HG03025 (cell line): Measurements from ENCODE around the gene NAA16.
"Not testable (repeated sequence)": the region's sequence is repeated elsewhere in the genome, so short reads cannot be mapped to it uniquely, and the experiment has no call there.

Experiments used
- ATAC-seq: cut with Tn5 transposase; IDR thresholded peaks from one replicate; pipeline ENCODE4 v1.9.1; 2021; ENCODE audit warnings: mild to moderate bottlenecking, moderate library complexity; ENCODE audit not compliant: unreplicated experiment, low FRiP score

Gene NAA16

DNA sequence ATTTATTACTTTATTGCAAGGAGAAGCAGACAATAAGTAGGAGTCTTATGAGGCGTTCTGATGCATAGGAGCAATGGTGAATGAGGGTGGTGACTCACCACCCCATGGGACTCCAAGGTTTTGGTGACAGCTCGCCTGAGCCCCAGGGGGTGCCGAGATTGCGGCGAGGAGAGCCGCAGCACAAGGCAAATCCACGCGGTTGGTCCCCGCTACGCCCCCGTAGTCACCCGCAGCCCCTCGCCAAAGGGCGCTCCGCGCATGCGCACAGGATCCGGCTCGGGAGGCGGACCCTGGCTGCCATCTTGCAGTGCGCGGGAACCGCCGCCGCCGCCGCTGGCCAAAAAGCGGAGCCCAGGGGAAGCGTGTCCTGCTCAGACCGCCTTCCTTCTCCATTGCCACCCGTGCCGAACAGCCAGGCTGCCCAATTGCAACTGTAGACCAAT is at the start of gene NAA16:
Gene NAA16, plus strand, starts transcription at position 305 of the 443 bp plus-strand sequence. CDS start 262 bp downstream, outside the sequence.
- peak; percentile 68 for ATAC-seq

GRCh38 chr13:41263261-41263971 is 47.7 kb upstream of the NAA16 start, which contains the start of gene MTRF1:
Gene MTRF1, minus strand, starts transcription at chr13:41263576. Its CDS starts 2,669 bp downstream, at chr13:41260907.
- peak; percentile 95 for ATAC-seq

GRCh38 chr13:41267106-41267505 is 44.0 kb upstream of the NAA16 start:
- ATAC-seq = no peak

DNA sequence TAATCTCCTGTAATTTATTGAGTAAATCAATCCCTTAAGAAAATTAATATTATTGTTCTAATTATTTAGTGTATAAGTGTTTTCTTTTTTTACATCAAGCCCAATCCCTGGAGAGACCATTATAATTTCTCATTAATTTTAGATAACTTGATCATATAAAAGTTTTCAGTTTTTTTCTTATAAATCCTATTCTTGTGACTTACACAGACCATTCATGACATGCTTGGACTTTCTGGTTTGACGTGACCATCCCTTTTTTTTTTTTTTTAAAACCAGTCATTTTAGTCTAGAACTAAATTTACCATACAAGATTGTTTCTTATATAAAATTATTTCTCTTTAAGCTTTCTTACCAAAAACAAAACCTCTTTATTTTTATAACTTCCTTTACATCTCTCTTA is 42.3 kb upstream of the NAA16 start:
- ATAC-seq = no peak

- ATAC-seq = no peak
Measured at GRCh38 chr13:41271456-41272285, 39.4 kb upstream of the NAA16 start.

DNA sequence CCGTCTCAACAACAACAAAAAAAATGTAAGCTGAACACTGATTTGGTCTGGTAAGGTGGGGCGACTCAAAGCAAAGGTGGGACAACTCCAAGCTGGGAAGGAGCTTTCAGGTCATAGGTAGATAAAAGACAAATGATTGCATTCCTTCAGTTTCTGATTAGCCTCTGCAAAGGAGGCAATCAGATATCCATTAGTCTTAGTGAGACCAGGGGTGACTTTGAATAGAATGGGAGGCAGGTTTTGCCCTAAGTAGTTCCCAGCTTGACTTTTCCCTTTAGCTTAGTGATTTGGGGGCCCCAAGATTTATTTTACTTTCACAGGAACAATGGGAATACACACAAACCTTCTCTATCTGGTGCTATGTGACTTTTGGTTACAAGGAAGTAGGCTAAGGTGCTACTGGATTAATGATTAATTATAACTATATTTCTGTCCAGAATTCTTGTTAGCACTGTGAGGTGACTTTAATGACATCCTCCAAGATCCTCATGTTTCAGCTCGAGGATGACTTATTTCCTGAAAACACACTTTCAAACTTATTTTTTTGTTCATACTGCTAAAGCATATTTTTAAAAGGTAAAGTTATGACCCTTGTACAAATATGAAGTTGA is 37.1 kb upstream of the NAA16 start:
- no peak for ATAC-seq

DNA sequence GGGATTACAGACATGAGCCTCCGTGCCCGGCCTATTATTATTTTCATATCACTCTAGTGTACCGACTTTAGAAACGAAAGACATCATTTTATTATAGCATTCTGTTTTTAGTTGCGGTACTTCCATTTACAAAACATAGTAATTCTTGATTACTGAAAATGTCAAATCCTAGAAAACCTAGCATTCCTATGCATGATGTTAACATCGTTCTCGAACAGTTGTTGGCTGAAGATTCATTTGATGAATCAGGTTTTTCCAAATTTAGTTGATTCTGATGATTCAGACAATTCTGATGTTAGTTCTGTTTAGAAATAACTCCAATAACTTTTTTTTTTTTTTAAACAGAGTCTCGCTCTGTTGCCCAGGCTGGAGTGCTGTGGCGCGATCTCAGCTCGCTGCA is 36.2 kb upstream of the NAA16 start:
- no peak for ATAC-seq

GRCh38 chr13:41276824-41277223 is 34.2 kb upstream of the NAA16 start:
- ATAC-seq = no peak

GRCh38 chr13:41279156-41279555 is 31.9 kb upstream of the NAA16 start:
- not testable (repeated sequence) for ATAC-seq

DNA sequence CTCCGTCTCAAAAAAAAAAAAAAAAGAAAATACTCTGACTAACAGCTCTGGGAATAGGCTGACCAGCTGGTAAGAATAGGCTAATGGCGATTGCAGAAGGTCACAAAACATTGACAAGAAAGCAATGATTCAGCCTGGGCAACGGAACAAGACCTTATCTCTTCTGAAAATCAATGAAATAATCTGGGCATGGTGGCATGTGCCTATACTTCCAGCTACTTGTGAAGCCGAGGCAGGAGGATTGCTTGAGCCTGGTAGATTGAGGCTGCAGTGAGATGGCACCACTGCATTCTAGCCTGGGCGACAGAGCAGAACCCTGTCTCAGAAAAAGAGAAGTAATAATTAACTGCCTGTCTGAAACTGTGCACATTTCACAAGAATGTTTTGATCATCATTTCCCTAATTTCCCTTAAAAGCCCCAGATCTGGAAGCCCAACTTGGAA is 28.9 kb upstream of the NAA16 start:
- no peak for ATAC-seq

DNA sequence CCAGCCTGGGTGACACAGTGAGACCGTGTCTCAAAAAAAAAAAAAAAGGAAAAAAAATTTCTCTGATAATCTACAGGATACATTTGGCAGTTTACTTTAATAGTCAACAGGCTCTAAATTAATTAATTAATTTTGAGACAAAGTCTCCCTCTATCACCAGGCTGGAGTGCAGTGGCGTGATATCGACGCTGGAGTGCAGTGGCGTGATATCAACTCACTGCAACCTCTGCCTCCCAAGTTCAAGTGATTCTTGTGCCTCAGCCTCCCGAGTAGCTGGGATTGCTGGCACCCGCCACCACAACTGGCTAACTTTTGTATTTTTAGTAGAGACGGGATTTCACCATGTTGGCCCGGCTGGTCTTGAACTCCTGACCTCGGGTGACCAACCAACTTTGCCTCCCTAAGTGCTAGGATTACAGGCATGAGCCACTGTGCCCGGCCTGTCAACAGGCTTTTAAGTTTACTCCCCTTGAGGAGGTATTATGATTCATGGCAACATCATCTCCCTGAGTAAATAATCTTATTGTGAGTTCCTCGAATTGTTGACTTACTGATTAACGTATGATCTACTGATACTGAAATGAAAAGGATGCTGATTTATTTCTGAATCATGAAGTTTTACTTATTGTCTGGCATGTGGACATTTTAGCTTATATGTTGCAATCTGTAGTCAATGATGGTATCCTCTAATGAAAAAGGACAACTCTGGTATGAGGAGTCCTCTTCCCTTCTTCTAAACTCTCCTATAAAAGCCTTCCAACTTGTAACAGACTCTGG is 26.4 kb upstream of the NAA16 start:
- ATAC-seq = no peak

- no peak for ATAC-seq
Measured at GRCh38 chr13:41286370-41286769, 24.7 kb upstream of the NAA16 start.

DNA sequence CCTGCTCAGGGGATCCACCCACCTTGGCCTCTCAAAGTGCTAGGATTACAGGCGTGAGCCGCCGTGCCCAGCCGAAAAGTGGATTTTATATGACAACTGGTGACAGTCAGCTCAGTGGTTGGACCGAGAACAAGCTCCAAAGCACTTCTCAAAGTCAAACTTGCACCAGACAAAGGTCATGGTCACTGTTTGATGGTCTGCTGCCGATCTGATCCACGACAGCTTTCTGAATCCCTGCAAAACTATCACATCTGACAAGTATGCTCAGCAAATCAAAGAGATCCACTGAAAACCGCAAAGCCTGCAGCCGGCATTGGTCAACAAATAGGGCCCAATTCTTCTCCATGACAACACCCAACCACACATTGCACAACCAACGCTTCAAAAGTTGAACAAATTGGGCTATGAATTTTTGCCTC is 21.6 kb upstream of the NAA16 start:
- ATAC-seq = no peak

DNA sequence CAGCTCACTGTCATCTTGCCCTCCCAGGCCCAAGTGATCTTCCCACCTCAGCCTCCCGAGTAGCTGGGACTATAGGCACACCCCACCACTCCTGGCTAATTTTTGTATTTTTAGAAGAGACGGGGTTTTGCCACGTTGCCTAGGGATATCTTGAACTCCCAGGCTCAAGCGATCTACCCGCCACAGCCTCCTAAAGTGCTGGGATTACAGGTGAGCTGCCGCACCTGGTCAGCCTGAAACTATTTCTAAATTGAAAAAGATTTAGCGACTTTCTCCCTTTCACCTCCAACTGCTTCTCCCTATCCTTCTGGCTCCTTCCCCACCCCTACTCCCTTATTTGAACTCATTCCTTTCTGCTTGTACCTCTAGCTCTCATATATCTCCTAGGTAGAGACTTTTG is 19.8 kb upstream of the NAA16 start:
- ATAC-seq = no peak

GRCh38 chr13:41293272-41293671 is 17.8 kb upstream of the NAA16 start:
- no peak for ATAC-seq

- no peak for ATAC-seq
Measured at GRCh38 chr13:41294914-41295313, 16.2 kb upstream of the NAA16 start.

DNA sequence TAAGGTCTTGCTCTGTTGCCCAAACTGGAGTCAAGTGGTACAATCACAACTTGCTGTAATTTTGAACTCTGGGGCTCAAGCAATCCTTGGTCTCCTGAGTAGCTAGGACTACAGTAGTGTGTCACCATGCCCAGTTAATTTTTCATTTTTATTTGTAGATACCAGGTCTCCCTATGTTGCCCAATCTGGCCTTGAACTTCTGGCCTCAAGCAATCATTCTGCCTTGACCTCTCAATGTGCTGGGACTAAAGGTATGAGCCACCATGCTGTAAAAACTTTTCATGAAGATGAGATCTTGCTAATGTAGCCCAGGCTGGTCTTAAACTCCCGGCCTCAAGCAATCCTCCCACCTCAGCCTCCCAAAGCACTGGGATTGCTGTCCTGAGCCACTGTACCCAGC is 15.1 kb upstream of the NAA16 start:
- ATAC-seq = no peak

GRCh38 chr13:41296879-41297646 is 14.0 kb upstream of the NAA16 start:
- no peak for ATAC-seq

DNA sequence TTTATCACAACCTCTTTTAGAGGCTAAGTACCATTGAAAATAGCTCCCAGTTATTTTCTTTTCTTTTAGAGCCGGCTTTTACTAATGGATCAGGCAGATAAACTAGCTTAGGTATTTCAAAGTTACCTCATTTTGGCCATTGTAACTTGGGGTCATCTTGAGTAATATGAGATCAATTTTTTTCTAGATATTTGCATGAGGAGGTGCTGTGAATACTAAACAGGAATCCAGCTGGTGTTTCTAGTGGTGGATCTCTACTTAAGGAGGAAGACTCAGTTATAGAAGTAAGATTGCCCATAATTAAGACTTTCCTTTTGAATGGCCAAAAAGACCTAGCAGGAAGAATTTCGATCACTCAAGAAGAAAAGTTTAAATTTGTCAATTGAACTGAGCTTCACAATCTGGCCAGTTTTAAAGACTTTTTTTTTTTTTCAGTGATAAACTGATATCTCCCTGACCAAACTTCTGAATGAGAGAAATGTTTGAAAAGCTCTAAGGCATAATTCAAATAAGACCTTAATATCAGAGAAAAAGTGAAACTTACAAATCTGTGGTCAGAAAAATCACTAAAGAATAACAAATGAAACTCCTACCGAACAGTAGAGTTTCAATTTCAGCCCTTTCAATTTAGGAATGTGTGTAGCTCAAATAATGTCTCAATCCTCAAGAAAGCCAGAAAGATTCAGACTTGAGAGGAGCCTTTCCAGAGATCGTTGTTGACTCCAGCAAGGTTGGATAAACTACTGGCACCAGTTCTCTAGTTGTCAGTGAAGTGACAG is 11.6 kb upstream of the NAA16 start:
- ATAC-seq = no peak
